ENCODE results near the gene MOCOS.

MOCOS gene

DNA sequence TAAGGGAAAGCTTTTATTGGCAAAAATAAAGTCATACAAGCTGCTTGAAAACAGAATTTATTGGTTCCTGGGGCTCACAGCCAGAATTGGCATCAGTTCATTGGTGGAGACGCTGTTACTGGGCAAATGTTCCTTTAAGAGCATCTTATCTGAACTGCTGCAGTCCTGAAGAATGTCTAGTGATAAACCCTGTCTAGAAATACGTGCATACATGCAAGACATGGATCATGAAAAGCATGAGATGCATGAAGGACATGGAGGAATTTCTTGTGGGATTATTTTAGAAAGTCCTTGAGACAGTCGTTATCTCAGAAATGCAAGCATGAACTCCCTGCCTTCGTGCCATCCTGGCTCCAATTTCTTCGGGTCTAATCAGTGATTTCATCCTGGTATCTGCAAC, 77.7 kb downstream of the MOCOS start:
- in situ Hi-C loops (cut with MboI; ENCODE audit: low sequenced_read_pairs): no loop called here

DNA sequence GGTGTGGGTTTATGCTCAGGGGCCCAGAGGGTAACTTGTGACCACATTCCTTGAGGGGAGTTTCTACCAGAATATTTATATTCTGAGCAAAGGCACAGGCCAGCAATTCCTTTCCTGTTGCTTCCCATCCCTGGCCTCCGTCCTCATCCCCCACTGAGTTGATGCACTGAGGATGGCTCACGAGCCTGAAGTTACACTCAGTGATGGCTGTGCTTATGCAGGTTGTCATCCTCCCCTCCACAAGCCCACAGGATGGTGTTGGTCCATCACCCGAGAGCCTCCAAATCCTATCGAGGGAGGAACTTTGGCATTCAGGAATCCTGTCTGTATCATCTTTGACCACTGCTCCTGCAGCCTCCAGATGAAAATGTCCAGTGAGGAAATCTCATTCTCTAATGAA, 81.9 kb downstream of the MOCOS start:
- in situ Hi-C loops (cut with MboI; ENCODE audit: low sequenced_read_pairs): no loop called here

DNA sequence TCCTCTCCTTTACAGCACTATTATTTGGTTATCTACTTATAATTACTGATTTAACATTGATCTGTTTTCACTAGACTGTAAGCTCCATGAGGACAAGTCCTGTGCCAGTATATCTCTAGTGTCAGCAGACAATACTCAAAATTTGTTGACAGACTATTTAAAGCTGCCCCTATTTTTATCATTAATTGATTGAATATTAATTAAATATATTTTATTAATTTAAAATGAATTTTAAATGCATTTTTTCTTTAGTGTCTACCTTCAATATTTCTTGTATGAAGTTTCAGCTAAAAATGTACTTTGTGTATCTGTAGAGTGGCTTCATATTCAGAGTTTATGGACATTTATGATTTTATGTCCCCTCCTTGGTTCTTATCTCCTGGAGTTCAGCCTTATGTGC, 83.9 kb downstream of the MOCOS start:
- in situ Hi-C loops (cut with MboI; ENCODE audit: low sequenced_read_pairs): no loop called here

DNA sequence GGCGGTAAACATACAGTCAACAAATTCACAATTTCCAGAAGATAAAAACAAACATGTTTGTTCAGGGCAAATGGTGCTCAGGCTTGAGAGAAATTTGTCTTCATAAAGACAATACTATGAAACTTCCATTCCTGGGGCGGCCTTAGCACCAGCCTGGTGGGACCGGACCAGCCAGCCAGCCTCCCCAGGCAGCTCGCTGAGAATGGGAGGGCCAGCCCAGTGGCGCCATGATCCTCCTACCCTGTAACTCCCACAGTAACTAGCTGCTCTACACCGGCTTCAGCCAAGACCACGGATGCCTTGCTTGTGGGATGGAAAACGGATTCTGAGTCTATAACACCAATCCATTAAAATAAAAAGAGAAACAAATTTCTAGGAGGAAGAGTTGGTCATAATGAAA, 86.0 kb downstream of the MOCOS start:
- in situ Hi-C loops (cut with MboI; ENCODE audit: low sequenced_read_pairs): no loop called here

DNA sequence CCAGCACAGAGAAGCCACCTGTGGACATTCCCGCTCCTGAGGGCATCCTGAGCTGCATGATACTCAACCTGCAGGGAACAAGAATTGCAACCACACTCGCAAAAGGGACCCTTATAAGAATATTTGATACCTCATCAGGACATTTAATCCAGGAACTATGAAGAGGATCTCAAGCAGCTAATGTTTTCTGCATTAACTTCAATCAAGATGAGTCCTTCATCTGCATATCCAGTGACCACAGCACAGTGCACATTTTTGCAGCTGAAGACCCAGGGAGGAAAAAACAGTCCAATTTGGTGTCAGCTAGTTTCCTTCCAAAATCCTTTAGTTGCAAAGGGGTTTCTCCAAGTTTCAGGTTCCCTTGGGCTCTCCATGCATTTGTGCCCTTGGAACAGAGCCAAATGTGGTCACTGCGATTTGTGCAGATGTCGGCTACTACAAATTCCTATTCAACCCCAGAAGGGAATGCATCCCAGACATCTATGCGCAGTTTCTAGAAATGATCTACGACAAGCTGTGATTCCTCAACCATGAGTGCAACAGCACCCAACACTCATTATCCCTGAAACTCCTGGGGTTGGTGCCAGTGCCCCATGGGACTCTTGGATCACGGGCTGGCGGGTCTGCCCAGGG, 86.9 kb downstream of the MOCOS start:
- in situ Hi-C loops (cut with MboI; ENCODE audit: low sequenced_read_pairs): no loop called here

DNA sequence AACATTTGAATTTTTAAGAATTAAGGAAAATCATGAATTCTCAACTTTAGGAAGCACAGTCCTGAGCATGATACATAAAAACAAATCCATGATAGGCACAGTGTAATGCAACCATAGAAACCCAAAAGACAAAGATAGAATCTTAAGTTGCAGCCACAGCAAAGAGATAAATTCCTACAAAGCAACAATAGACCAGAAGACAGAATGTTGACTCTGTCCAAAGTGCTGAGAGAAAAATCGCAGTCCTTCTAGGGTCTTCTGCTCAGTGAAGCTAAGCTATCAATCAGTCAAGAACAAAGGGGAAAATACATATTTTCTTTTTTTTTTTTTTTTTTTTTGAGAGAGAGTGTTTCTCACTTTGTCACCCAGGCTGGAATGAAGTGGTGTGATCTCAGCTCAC, 88.3 kb downstream of the MOCOS start:
- in situ Hi-C loops (cut with MboI; ENCODE audit: low sequenced_read_pairs): loop anchor here (25.0 kb wide), 2 partner anchors 538 to 888 kb away; partner anchors contain the start of gene ZNF396

DNA sequence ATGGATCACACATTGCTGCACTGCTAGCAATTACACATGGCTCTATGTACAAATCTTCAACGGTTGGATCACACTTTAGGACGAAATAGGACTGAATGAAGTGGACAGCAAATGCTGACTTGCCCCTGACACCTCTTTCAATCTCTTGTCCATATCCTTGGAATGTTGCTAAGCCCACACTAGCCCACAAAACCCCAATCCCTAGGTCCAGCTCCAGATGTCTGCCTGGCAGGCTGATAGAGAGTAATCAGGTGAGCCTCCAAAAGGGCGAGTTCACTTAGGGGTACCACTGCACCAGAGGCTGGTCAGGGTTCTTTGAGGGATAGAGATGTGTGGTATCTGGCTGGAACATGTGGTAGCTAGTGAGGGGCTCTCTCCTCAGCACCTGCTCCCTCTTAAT, 91.7 kb downstream of the MOCOS start:
- in situ Hi-C loops (cut with MboI; ENCODE audit: low sequenced_read_pairs): loop anchor here (25.0 kb wide), 2 partner anchors 542 to 892 kb away; partner anchors contain the start of gene ZNF396

DNA sequence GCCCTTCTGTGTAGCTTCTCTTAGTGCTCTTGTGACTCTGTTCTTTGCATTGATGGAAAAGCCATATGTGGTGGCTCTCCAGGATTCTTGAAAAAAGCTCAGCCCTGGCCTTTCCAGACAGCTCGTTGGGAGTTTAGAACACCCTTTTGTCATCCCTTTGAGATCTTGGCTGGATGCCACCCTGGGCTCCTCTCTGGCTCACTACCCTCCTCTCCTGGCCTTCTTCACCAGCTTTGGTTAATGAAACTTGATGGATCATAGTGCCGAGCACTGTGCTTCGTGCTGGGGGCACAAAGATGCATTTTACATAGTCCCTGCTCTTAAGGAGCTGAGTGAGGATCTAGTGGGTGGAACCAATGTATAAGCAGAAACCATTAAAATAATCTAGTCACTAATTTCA, 94.6 kb downstream of the MOCOS start:
- in situ Hi-C loops (cut with MboI; ENCODE audit: low sequenced_read_pairs): loop anchor here (10.0 to 25.0 kb wide), 4 partner anchors 187 to 895 kb away; partner anchors contain the start of gene ZNF396

DNA sequence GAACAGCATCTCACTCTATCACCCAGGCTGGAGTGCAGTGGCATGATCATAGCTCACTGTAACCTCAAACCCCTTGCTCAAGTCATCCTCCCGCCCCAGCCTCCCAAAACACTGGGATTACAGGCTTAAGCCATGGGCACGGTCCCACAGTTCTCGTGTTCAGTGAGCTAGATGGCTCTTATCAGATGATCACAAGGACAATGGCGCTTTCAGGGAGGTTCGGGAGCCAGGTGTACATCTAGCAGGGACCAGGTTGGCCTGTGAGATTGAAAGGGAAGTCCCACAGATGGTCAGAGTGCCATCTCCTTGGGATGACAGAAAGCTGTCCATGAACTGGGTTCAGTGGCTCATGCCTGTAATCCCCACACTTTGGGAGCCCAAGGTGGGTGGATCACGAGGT, 96.2 kb downstream of the MOCOS start:
- in situ Hi-C loops (cut with MboI; ENCODE audit: low sequenced_read_pairs): loop anchor here (10.0 to 25.0 kb wide), 4 partner anchors 189 to 896 kb away; partner anchors contain the start of gene ZNF396

DNA sequence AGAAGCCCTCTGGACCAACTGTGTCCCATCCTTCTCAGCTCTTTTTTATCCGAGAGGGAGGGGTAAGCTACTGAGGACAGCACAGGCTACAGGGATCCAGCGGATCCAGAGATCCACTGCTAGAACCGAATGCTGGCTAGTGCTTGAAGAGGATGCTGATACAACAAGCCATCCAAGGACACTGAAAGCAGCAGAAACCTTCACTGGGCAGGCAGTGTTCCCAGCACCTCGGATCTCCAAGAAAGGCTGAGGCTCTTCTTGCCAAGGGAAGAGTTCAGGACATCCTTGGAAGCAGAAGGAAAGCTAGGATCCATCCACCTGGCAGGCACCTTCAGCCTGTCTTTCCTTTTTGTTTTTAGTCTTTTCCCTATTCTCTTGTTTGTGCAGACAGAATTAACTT, 97.0 kb downstream of the MOCOS start:
- in situ Hi-C loops (cut with MboI; ENCODE audit: low sequenced_read_pairs): loop anchor here (10.0 to 25.0 kb wide), 4 partner anchors 189 to 897 kb away; partner anchors contain the start of gene ZNF396

DNA sequence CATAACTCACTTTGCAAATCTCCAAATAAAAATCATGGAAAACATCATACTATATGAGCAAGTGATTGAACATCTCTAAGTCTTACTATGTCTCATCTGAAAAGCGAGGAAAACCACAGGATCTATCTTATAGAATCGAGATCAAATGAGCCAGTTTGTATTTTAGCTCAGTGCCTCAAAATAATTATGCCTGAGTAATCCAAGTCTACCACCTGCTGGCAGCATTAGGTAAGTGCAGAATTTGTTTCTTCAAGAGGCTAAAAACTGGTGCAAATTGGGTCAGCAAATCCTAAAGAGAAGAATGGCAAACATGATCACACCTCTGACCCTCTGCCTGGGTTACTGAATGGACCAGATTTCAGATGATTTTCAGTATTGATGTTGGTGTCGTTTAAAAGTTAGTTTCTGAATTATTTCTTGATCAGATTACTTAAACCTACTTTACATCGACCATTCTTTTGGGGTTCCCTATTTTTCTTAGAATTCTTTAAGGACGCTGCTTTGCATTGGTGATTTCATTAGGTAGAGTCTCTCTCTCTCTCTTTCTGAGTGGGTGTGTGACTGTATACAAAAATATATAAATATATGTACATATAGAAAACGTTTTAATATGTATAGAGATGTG, 97.5 kb downstream of the MOCOS start:
- in situ Hi-C loops (cut with MboI; ENCODE audit: low sequenced_read_pairs): loop anchor here (10.0 to 25.0 kb wide), 4 partner anchors 190 to 897 kb away; partner anchors contain the start of gene ZNF396

DNA sequence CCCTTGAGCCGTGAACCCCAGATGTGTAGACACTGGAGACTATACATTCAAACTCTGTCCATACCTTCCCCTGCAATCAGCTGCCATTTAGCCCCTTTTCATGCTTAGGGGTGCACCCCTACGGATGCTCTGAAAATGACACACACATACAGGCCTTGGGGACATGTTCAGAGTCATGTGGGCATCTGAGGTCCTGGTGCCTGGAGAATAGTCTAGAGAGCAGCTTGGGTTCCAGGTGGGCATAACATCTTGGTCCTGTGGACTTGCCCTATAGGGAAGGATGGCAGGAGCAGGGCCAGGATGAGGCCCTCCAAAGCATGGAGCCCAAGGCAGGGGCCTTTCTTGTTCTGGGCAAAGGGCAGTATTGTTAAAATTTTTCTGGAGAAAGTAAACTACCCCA, 100.4 kb downstream of the MOCOS start:
- in situ Hi-C loops (cut with MboI; ENCODE audit: low sequenced_read_pairs): loop anchor here (10.0 to 25.0 kb wide), 4 partner anchors 193 to 900 kb away; partner anchors contain the start of gene ZNF396

DNA sequence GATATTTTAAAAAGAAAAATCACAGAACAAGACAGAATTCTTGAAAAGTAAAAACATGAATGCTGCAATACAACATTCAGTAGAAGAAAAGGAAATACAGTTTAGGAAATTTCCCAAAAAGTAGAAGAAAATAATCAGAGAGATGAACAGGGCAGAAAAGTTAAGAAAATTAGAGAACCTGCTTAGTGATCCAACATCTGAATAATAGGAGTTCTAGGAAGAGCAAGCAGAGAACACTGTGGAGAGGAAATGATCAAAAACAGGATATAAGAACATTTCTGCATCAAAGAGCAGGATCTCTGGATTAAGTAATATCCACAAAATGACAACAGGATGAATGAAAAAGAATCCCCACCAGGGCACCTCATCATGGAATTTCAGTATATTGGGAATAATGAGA, 101.4 kb downstream of the MOCOS start:
- in situ Hi-C loops (cut with MboI; ENCODE audit: low sequenced_read_pairs): loop anchor here (10.0 to 25.0 kb wide), 4 partner anchors 194 to 901 kb away; partner anchors contain the start of gene ZNF396

DNA sequence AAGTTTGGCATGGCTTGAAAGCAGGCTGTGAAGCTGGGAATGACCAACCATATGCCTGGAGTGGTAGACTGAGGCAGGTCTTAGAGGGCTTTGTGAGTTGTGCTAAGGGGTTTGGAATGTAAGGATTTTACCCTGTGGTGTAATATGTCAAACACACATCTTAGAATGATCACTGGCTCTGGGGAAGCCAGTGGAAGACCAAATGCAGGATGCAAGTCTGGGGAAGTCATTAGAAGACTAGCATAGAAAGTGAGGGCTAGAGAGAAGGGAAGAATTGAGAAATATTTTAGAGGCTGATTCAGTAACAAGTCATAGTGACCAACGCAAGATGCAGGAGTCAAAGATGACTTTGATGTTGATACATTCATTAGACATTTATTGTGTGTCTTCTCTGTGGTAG, 106.7 kb downstream of the MOCOS start:
- in situ Hi-C loops (cut with MboI; ENCODE audit: low sequenced_read_pairs): loop anchor here (25.0 kb wide), 2 partner anchors 557 to 907 kb away; partner anchors contain the start of gene ZNF396

DNA sequence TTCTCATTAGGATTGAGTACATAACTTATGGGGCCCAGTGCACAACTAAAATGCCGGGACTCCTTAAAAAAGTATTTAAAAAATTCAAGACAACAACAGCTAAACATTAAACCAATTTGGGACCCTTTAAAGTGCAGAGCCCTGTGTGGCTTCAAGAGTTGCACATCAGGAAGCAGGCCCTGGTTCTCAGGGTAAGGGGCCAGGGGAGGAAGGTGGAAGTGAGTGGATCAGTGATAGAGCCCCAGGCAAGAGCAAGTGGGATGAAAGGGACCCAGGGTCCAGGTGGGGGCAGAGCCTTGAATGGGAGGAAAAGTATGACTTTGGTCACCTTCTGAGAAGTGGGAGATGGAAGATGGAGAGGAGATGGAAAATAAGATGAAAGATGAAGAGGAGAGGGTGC, 107.9 kb downstream of the MOCOS start:
- in situ Hi-C loops (cut with MboI; ENCODE audit: low sequenced_read_pairs): loop anchor here (25.0 kb wide), 2 partner anchors 558 to 908 kb away; partner anchors contain the start of gene ZNF396

DNA sequence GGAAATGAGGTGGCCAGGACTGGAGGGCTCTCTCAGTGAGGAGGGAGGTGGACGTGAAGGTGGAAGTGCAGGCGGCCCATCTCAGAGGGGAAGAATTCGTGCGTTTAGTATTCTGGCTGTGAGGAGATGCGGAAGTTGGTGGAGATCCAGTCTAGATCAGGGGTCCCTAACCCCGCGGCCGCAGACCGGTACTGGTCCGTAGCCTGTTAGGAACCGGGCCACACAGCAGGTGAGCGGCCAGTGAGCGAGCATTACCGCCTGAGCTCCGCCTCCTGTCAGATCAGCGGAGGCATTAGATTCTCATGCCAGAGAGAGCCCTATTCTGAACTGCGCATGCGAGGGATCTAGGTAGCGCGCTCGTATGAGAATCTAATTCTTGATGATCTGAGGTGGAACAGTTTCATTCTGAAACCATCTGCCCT, 108.6 kb downstream of the MOCOS start:
- in situ Hi-C loops (cut with MboI; ENCODE audit: low sequenced_read_pairs): loop anchor here (25.0 kb wide), 2 partner anchors 559 to 909 kb away; partner anchors contain the start of gene ZNF396

DNA sequence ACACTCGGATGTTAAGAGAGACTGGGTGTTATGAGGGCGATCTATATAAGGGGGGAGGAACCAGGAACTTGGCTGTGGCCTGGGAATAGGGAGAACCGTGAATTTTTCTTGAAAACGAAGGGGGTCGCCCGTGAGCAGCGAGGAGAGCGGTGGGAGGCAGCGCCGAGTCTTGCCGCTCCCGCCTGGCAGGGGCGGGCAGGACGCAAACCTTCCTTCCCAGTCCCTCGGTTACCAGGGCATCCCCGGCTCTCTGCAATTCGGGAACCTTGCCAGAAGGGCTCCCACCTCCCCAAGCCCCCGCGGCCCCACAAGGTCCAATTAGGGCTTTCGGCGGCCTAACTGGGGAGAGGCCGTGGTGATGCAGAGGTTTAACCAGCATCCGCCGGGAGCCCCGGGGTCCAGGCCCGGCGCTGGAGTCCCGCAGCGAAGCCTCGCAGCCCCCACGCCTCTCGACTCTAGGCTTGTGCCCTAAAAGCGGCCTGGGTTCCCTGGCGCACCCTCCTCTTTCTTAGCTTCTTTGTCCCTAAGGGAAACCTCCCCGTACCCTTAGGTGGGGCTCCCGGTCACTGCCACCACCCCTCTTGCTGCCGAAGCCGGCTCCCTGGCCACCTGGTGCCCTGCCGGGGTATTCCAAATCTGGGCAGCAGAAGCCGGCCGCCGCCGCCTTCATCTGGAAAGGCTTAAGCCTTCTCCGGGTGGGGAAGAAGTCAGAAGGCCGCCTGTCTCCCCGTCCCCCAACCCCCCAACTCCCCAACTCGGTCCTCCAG, 109.5 kb downstream of the MOCOS start:
- in situ Hi-C loops (cut with MboI; ENCODE audit: low sequenced_read_pairs): loop anchor here (25.0 kb wide), 2 partner anchors 560 to 910 kb away; partner anchors contain the start of gene ZNF396

DNA sequence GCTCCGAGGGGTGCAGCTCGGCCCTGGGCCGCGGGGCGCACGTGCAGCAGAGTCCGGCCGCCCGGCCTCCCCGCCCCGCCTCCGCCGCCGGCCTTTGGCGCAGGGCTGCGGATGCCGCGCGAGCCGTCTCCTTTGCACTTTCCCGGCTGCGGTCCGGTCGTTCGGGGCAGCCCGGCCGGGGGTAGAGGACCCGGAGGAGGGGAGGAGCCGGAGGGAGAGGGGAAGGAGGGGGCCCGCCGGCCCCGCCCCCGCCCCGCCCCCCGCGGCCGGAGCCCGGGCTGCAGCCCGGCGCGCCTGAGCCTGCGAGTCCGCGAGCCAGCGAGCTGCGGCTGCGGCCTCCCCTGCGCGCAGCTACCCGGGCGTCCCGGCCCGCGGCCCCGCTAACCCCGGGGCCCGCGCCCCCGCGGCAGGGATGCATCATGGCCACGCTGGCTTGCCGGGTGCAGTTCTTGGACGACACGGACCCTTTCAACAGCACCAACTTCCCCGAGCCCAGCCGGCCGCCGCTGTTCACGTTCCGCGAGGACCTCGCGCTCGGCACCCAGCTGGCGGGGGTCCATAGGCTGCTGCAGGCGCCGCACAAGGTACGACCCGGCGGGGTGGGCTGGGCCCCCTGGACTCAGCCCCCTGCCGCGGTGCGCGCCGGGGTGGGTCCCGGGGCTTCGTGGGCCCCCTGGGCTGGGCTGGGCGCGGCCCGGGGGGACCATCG, 110.3 kb downstream of the MOCOS start, which contains the start of gene FHOD3:
TSS of gene FHOD3 (plus strand) at position 297 of the 709 bp plus-strand sequence. CDS start at position 420, 123 bp downstream.
- in situ Hi-C loops (cut with MboI; ENCODE audit: low sequenced_read_pairs): loop anchor here (25.0 kb wide), 2 partner anchors 560 to 910 kb away; partner anchors contain the start of gene ZNF396

DNA sequence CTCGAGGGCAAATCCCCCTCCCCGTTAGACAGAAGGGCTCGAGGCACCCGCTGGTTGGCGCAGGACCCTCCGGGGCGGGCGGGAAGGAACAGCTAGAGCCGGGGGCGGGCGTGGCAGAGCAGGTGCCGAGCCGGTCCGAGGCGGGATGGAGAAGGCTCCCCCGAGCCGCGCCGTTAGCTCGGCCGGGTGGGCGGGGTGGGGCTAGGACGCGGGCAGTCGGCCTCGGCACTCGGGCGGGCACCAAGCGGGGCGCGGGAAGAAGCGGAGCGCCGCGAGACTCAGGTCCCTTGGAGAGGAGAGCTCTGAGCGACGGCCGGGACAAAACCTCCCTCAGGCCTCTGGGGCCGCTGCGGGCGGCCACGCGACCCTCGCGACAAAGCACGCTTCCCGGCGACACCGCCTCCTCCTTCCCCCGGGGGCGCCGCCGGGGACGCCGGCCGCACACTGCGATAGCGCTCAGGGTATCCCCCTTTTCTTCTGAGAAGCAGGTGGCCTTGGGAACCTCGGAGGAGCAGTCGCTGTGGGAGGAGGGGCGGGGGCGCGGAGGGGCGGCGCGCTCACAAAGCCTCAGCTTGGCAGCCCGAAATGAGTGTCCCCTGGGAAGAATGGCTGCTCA, 110.9 kb downstream of the MOCOS start:
- in situ Hi-C loops (cut with MboI; ENCODE audit: low sequenced_read_pairs): loop anchor here (25.0 kb wide), 2 partner anchors 561 to 911 kb away; partner anchors contain the start of gene ZNF396
